Left lung (tissue), 10 donors: Measurements from ENCODE around the gene SRGN. TPM values are rescaled to one million over a fixed set of nuclear protein-coding genes. Genes with fewer than 3 reads are reported as not detected.

Source experiments
- ATAC-seq: fragments of 200-7000 bp; cut with Tn5 transposase; one replicate; pipeline ENCODE4 v1.9.1; 2020; ENCODE audit warnings: moderate library complexity
- DNase-seq, 4 donors: peaks; one replicate each; pipeline ENCODE4 v3.0.0-alpha.2; 2013 to 2020
- H3K27ac ChIP-seq, 2 donors: fragments of 200-600 bp; sonication (generic) in 1 of 2; one replicate each; pipeline versions ENCODE4 v1.5.0 to v1.8.0; 2020 to 2021
- H3K27me3 ChIP-seq, 2 donors: fragments of 200-600 bp; sonication (generic) in 1 of 2; one replicate each; pipeline versions ENCODE4 v1.5.0 to v1.8.0; 2020 to 2021
- H3K36me3 ChIP-seq, 2 donors: fragments of 200-600 bp; sonication (generic) in 1 of 2; one replicate each; pipeline versions ENCODE4 v1.5.0 to v1.8.0; 2020 to 2021
- H3K4me1 ChIP-seq, 2 donors: fragments of 200-600 bp; one replicate each; pipeline ENCODE4 v1.8.0; 2021
- H3K4me3 ChIP-seq, 2 donors: fragments of 200-600 bp; sonication (generic) in 1 of 2; one replicate each; pipeline versions ENCODE4 v1.5.0 to v1.8.0; 2020 to 2021; ENCODE audit warnings: mild to moderate bottlenecking in 1 of 2
- H3K9me3 ChIP-seq, 2 donors: fragments of 200-600 bp; sonication (generic) in 1 of 2; one replicate each; pipeline versions ENCODE4 v1.5.0 to v1.8.0; 2020 to 2021
- CTCF ChIP-seq, 2 donors: fragments of 200-600 bp; sonication (generic) in 1 of 2; IDR thresholded peaks; one replicate each; pipeline versions ENCODE4 v1.5.0 to v1.8.0; 2021; ENCODE audit warnings: antibody characterized with exemption in 2 of 2
- intact Hi-C, 2 donors: fragments of 100-400 bp; cut with DNase I; formaldehyde crosslinking; loops; one replicate each; pipeline versions ENCODE4 v1.11.2 to v1.14.2; 2022
- polyA plus RNA-seq, 6 donors: library from polyadenylated mRNA; unstranded; fragments of 120-200 nt; gene quantifications; one replicate each; pipeline ENCODE4 v1.2.1, GENCODE V29; 2013; ENCODE audit not compliant: insufficient read length in 6 of 6
- total RNA-seq, 2 donors: library from RNA; stranded (reverse); fragmentation: NEBNext Ultra II Directional; extraction: Animal tissue kit (Norgen Biotek cat#: 25700); gene quantifications; one replicate each; pipeline ENCODE4 v1.2.1, GENCODE V29; 2021
- donor health status: DM: no; HTN: yes; CAD: no.
- donor health status: DM: no; HTN: no; CAD: no.

Gene SRGN
- total and polyA plus RNA-seq, 8 donors = 25.7 to 533 (median 36.1) TPM

DNA sequence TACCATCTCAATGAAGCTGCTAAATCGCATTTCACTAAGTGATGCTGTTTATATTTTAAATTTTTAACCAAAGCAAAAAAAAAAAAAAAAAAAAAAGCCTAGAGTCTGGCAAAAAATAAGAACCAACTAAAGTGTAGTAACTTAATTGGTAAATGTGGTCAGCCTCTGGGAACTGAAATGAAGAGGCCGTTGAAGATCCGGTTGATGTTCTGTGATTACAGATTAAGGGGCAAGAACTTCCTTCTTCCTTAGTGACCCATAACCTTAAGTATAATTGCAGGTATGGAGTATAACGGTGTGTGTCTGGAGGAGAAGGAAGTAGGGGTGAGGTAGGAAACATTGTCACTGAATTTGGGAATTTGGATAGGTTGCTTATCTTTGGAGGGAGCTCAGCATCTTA lies 7.7 kb upstream of the SRGN start:
- peaks cover 0 to 15% of the 10 kb centered on the region in 2 donors for H3K4me1 ChIP-seq
- no peak for ATAC-seq
- H3K36me3 ChIP-seq = no peaks in the 10 kb centered on the region
- intact Hi-C loops = no loop called here
- H3K4me3 ChIP-seq = no peak overlapping the region
- H3K27ac ChIP-seq = no peak overlapping the region
- H3K27me3 ChIP-seq = no peaks in the 10 kb centered on the region
- H3K9me3 ChIP-seq = no peaks in the 10 kb centered on the region
- no peak for TF ChIP-seq CTCF (IDR thresholded peaks at IDR 0.05)
- DNase-seq = no peak

GRCh38 chr10:69086001-69086509 lies 1.8 kb upstream of the SRGN start:
- ATAC-seq = no peak
- Histone ChIP-seq H3K36me3 (no peaks in the 10 kb centered on the region), H3K9me3 (no peaks in the 10 kb centered on the region), H3K4me1 (peaks cover 0 to 45% of the 10 kb centered on the region in 2 donors), H3K27me3 (no peaks in the 10 kb centered on the region), H3K4me3 (no peak overlapping the region), H3K27ac (peak overlapping the region; percentile 93 to 95)
- no peak for TF ChIP-seq CTCF (IDR thresholded peaks at IDR 0.05)
- intact Hi-C loops = no loop called here
- no peak for DNase-seq

GRCh38 chr10:69088471-69088769 lies 517 bp downstream of the SRGN start:
- Histone ChIP-seq H3K4me1 (peaks cover 0 to 67% of the 10 kb centered on the region in 2 donors), H3K4me3 (peak overlapping the region; percentile 28 to 55), H3K9me3 (no peaks in the 10 kb centered on the region), H3K36me3 (no peaks in the 10 kb centered on the region), H3K27ac (peak overlapping the region; percentile 93 to 95), H3K27me3 (no peaks in the 10 kb centered on the region)
- TF ChIP-seq CTCF (IDR thresholded peaks at IDR 0.05) = no peak
- DNase-seq (no peak), ATAC-seq (no peak)
- intact Hi-C loops = no loop called here

- peak overlapping the region; percentile 93 to 95 for H3K27ac ChIP-seq
- intact Hi-C loops = no loop called here
- H3K4me1 ChIP-seq = peaks cover 0 to 73% of the 10 kb centered on the region in 2 donors
- no peaks in the 10 kb centered on the region for H3K36me3 ChIP-seq
- no peak for TF ChIP-seq CTCF (IDR thresholded peaks at IDR 0.05)
- H3K9me3 ChIP-seq = no peaks in the 10 kb centered on the region
- no peaks in the 10 kb centered on the region for H3K27me3 ChIP-seq
- H3K4me3 ChIP-seq = peak overlapping the region; percentile 28 to 55
- ATAC-seq = peak; percentile 28
- no peak for DNase-seq
Measured at GRCh38 chr10:69088801-69089501, 1.0 kb downstream of the SRGN start.

- TF ChIP-seq CTCF (IDR thresholded peaks at IDR 0.05) = no peak
- intact Hi-C loops = loop anchor here in 1 of 2 donors (5.0 kb wide), 1 partner anchor 83 kb away; no protein-coding TSS in a partner anchor
- DNase-seq (peak in 1 of 4 donors; percentile 52), ATAC-seq (peak; percentile 31)
- Histone ChIP-seq H3K4me1 (peaks cover 0 to 76% of the 10 kb centered on the region in 2 donors), H3K27me3 (no peaks in the 10 kb centered on the region), H3K36me3 (no peaks in the 10 kb centered on the region), H3K27ac (peak overlapping the region; percentile 93 to 95), H3K4me3 (peak overlapping the region; percentile 5 to 55), H3K9me3 (no peaks in the 10 kb centered on the region)
Measured at GRCh38 chr10:69089638-69090599, 2.0 kb downstream of the SRGN start.
